Neural crest cell (in vitro differentiated cells): ENCODE results near the gene RASGEF1C. TPM values are rescaled to one million over a fixed set of nuclear protein-coding genes. Genes with fewer than 3 reads are reported as not detected.

Source experiments
- DNase-seq: peaks from one replicate; pipeline ENCODE4 v3.0.0; 2021; ENCODE audit warnings: low read depth, mixed read lengths, low spot score
- H3K27ac Mint-ChIP-seq: one replicate; pipeline ENCODE4 v1.8.0; 2021; ENCODE audit warnings: mild to moderate bottlenecking, mixed read lengths; ENCODE audit not compliant: unreplicated experiment
- H3K27me3 Mint-ChIP-seq: 2 replicates; pipeline ENCODE4 v1.8.0; 2021; ENCODE audit warnings: low read depth, mild to moderate bottlenecking, mixed read lengths
- H3K36me3 Mint-ChIP-seq: 2 replicates; pipeline ENCODE4 v1.8.0; 2021; ENCODE audit warnings: low read depth, mild to moderate bottlenecking, mixed read lengths
- H3K4me1 Mint-ChIP-seq: 2 replicates; pipeline ENCODE4 v1.8.0; 2021; ENCODE audit warnings: mixed read lengths
- H3K4me3 Mint-ChIP-seq: one replicate; pipeline ENCODE4 v1.8.0; 2021; ENCODE audit warnings: mild to moderate bottlenecking, mixed read lengths
- H3K9me3 Mint-ChIP-seq: 2 replicates; pipeline ENCODE4 v1.8.0; 2021; ENCODE audit warnings: mixed read lengths
- total RNA-seq: library from RNA; stranded (reverse); gene quantifications from 2 replicates; pipeline ENCODE4 v1.2.1, GENCODE V29; 2021
- TF ChIP-seq, protein P1 (sequence below): fragments of 200-600 bp; sonication (generic); conservative IDR thresholded peaks from 2 replicates; pipeline ENCODE4 v1.5.0; 2021; ENCODE audit warnings: antibody characterized with exemption, mild to moderate bottlenecking

Gene RASGEF1C
- total RNA-seq, 1 donor from 2014 or later, result 1.7 TPM

- Mint-ChIP-seq H3K27me3 (no peaks in the 10 kb centered on the region), H3K9me3 (no peaks in the 10 kb centered on the region), H3K36me3 (no peaks in the 10 kb centered on the region), H3K4me3 (no peak overlapping the region), H3K4me1 (no peaks in the 10 kb centered on the region), H3K27ac (no peak overlapping the region)
- no peak for DNase-seq
- TF ChIP-seq, protein P1, sequence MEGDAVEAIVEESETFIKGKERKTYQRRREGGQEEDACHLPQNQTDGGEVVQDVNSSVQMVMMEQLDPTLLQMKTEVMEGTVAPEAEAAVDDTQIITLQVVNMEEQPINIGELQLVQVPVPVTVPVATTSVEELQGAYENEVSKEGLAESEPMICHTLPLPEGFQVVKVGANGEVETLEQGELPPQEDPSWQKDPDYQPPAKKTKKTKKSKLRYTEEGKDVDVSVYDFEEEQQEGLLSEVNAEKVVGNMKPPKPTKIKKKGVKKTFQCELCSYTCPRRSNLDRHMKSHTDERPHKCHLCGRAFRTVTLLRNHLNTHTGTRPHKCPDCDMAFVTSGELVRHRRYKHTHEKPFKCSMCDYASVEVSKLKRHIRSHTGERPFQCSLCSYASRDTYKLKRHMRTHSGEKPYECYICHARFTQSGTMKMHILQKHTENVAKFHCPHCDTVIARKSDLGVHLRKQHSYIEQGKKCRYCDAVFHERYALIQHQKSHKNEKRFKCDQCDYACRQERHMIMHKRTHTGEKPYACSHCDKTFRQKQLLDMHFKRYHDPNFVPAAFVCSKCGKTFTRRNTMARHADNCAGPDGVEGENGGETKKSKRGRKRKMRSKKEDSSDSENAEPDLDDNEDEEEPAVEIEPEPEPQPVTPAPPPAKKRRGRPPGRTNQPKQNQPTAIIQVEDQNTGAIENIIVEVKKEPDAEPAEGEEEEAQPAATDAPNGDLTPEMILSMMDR, result no peak
Measured at GRCh38 chr5:180155365-180155926, 53.6 kb downstream of the RASGEF1C start.

GRCh38 chr5:180154821-180155364, 54.1 kb downstream of the RASGEF1C start:
- DNase-seq, result no peak
- no peaks in the 10 kb centered on the region for H3K27me3 Mint-ChIP-seq
- no peaks in the 10 kb centered on the region for H3K4me1 Mint-ChIP-seq
- peaks cover 4% of the 10 kb centered on the region for H3K36me3 Mint-ChIP-seq
- peaks cover 4% of the 10 kb centered on the region for H3K9me3 Mint-ChIP-seq
- H3K4me3 Mint-ChIP-seq, result no peak overlapping the region
- TF ChIP-seq, protein P1, result no peak
- H3K27ac Mint-ChIP-seq, result no peak overlapping the region

GRCh38 chr5:180153991-180154390, 55.0 kb downstream of the RASGEF1C start:
- H3K36me3 Mint-ChIP-seq, result peaks cover 7% of the 10 kb centered on the region
- H3K27me3 Mint-ChIP-seq, result no peaks in the 10 kb centered on the region
- no peaks in the 10 kb centered on the region for H3K4me1 Mint-ChIP-seq
- DNase-seq, result no peak
- TF ChIP-seq, protein P1, result no peak
- no peak overlapping the region for H3K4me3 Mint-ChIP-seq
- no peak overlapping the region for H3K27ac Mint-ChIP-seq
- peaks cover 8% of the 10 kb centered on the region for H3K9me3 Mint-ChIP-seq

DNA sequence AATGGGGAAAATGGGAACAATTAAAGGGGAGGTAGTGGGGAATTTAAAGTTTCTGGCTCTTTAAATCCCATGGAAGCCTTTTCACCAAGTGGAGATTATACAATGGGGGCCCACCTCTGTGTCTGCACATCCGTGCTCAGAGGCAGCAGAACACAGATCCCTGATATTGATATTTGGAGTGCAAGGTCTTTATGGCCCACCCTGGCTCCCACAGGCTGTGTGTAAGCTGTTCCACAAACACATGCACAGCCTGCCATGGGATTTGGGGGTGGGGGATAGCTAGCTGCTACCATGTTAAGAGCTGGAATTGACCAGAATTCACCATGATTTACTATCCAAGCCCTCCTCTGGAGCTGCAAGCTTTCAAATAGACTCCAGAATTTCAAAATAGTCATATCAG, 55.9 kb downstream of the RASGEF1C start:
- TF ChIP-seq, protein P1, result no peak
- no peak overlapping the region for H3K27ac Mint-ChIP-seq
- H3K4me1 Mint-ChIP-seq, result no peaks in the 10 kb centered on the region
- H3K4me3 Mint-ChIP-seq, result no peak overlapping the region
- DNase-seq, result no peak
- H3K36me3 Mint-ChIP-seq, result peaks cover 7% of the 10 kb centered on the region
- peaks cover 8% of the 10 kb centered on the region for H3K9me3 Mint-ChIP-seq
- no peaks in the 10 kb centered on the region for H3K27me3 Mint-ChIP-seq

DNA sequence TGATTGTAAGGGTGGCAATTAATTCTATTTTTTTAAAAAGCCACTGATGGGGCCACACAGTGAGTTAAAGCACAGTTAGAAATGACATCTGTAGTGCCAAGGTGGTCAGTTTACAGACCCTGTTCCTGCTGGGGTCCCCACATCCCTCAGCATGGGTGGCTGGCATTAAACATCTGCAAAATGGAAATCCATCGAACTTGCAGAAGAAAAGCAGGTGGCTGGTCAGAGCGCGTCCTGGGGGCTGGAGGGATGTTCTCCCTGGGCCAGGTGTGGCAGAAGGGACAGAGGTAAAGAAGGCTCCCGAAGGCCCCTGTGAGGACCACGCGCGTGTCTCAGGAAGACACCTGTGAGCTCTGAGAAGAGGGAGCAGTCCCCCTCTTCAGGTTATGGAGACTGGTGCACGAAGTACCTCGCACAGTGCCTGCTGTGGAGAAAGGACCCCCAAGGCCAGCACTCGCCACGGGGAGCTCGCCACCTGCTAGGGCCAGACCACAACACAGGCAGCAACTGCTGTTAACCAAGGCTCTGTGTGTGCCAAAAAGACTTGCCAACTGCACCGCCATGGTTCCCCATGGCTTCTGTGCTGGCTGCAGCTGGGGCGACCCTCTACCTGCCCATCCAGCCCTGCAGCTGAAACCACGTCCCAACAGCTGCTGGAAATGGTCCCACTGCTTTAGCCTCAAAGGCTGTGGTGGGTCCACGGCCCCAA, 65.2 kb downstream of the RASGEF1C start:
- TF ChIP-seq, protein P1, result no peak
- Mint-ChIP-seq H3K27me3 (peaks cover 4% of the 10 kb centered on the region), H3K4me3 (no peak overlapping the region), H3K36me3 (peaks cover 7% of the 10 kb centered on the region), H3K9me3 (peaks cover 7% of the 10 kb centered on the region), H3K27ac (no peak overlapping the region), H3K4me1 (peaks cover 19% of the 10 kb centered on the region)
- no peak for DNase-seq
